Measurements from ENCODE around the gene DSCAML1.

DSCAML1 gene

GRCh38 chr11:117548876-117549275, 248.1 kb downstream of the DSCAML1 start:
- DNase-seq (ENCODE audit: low spot score), result no peak

GRCh38 chr11:117547946-117548345, 249.1 kb downstream of the DSCAML1 start:
- no peak for DNase-seq (ENCODE audit: low spot score)

GRCh38 chr11:117547195-117547850, 249.7 kb downstream of the DSCAML1 start:
- no peak for DNase-seq (ENCODE audit: low spot score)

- DNase-seq (ENCODE audit: low spot score), result no peak
These were observed 250.4 kb downstream of the DSCAML1 start for GRCh38 chr11:117546431-117547194.

- DNase-seq (ENCODE audit: low spot score), result no peak
These were observed 251.3 kb downstream of the DSCAML1 start for GRCh38 chr11:117545706-117546105.

GRCh38 chr11:117544130-117544800, 252.8 kb downstream of the DSCAML1 start:
- no peak for DNase-seq (ENCODE audit: low spot score)

GRCh38 chr11:117541211-117541610, 255.8 kb downstream of the DSCAML1 start:
- DNase-seq (ENCODE audit: low spot score), result no peak

- DNase-seq (ENCODE audit: low spot score), result no peak
These were observed 258.5 kb downstream of the DSCAML1 start for GRCh38 chr11:117538263-117539135.

- no peak for DNase-seq (ENCODE audit: low spot score)
These were observed 261.1 kb downstream of the DSCAML1 start for GRCh38 chr11:117535850-117536411.

- DNase-seq (ENCODE audit: low spot score), result no peak
These were observed 261.7 kb downstream of the DSCAML1 start for GRCh38 chr11:117535201-117535849.

GRCh38 chr11:117532568-117532967, 264.4 kb downstream of the DSCAML1 start:
- no peak for DNase-seq (ENCODE audit: low spot score)

- no peak for DNase-seq (ENCODE audit: low spot score)
These were observed 267.2 kb downstream of the DSCAML1 start for GRCh38 chr11:117529816-117530215.

- peak; percentile 80 for DNase-seq (ENCODE audit: low spot score)
These were observed 268.8 kb downstream of the DSCAML1 start for GRCh38 chr11:117528097-117528721.

- DNase-seq (ENCODE audit: low spot score), result no peak
These were observed 269.7 kb downstream of the DSCAML1 start for GRCh38 chr11:117527271-117527670.

GRCh38 chr11:117525866-117526542, 271.0 kb downstream of the DSCAML1 start:
- no peak for DNase-seq (ENCODE audit: low spot score)

GRCh38 chr11:117524468-117525183, 272.4 kb downstream of the DSCAML1 start:
- no peak for DNase-seq (ENCODE audit: low spot score)

GRCh38 chr11:117523680-117524079, 273.3 kb downstream of the DSCAML1 start:
- DNase-seq (ENCODE audit: low spot score), result no peak

- DNase-seq (ENCODE audit: low spot score), result no peak
These were observed 275.0 kb downstream of the DSCAML1 start for GRCh38 chr11:117521974-117522373.

- DNase-seq (ENCODE audit: low spot score), result no peak
These were observed 276.1 kb downstream of the DSCAML1 start for GRCh38 chr11:117520966-117521365.

Measured in D341Med (cell line).